HG02973 (cell line): ENCODE data around the gene REEP2.
"Not testable (repeated sequence)": the region's sequence is repeated elsewhere in the genome, so short reads cannot be mapped to it uniquely, and the experiment has no call there.

Experiments
- ATAC-seq: cut with Tn5 transposase; IDR thresholded peaks from one replicate; pipeline ENCODE4 v1.9.1; 2021; ENCODE audit warnings: moderate library complexity; ENCODE audit not compliant: unreplicated experiment

REEP2 gene

DNA sequence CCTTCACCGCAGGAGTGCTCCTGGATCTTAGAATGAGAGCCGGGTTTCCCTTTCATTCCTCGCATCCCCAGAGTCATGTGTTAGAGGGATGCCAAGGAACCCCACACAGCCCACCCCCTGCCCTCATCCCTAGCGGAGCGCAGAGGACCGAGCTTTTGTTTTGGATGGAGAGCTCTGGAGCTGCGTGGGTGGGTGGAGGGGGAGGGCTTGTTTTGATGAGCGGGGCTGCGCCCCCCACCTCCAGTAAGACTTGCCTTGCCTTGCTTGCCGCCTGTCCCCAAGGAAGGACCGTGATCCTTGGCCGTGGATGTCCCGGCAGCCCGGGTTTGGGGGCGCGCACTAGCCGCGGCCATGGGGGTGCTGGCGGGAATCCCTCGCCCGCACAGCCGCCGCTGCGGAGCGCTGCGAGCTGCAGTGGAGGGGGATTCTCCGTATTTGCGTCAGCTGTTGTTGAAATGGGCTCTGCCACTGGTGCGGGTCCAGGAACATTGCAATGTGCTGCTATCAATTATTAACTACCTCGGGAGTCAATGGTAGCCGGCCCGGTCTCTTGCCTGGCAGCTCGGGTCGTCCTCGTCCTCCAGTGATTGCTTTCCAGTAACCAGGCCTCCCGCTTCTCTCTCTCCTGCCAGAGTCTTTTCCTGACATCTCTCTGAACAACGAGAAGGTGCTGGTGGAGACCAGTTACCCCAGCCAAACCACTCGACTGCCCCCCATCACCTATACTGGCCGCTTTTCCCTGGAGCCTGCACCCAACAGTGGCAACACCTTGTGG, 27.5 kb downstream of the REEP2 start:
- no peak for ATAC-seq

DNA sequence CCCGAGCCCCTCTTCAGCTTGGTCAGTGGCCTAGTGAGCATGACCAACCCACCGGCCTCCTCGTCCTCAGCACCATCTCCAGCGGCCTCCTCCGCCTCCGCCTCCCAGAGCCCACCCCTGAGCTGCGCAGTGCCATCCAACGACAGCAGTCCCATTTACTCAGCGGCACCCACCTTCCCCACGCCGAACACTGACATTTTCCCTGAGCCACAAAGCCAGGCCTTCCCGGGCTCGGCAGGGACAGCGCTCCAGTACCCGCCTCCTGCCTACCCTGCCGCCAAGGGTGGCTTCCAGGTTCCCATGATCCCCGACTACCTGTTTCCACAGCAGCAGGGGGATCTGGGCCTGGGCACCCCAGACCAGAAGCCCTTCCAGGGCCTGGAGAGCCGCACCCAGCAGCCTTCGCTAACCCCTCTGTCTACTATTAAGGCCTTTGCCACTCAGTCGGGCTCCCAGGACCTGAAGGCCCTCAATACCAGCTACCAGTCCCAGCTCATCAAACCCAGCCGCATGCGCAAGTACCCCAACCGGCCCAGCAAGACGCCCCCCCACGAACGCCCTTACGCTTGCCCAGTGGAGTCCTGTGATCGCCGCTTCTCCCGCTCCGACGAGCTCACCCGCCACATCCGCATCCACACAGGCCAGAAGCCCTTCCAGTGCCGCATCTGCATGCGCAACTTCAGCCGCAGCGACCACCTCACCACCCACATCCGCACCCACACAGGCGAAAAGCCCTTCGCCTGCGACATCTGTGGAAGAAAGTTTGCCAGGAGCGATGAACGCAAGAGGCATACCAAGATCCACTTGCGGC, 28.2 kb downstream of the REEP2 start:
- ATAC-seq = no peak

DNA sequence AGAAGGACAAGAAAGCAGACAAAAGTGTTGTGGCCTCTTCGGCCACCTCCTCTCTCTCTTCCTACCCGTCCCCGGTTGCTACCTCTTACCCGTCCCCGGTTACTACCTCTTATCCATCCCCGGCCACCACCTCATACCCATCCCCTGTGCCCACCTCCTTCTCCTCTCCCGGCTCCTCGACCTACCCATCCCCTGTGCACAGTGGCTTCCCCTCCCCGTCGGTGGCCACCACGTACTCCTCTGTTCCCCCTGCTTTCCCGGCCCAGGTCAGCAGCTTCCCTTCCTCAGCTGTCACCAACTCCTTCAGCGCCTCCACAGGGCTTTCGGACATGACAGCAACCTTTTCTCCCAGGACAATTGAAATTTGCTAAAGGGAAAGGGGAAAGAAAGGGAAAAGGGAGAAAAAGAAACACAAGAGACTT, 28.9 kb downstream of the REEP2 start:
- ATAC-seq = no peak

DNA sequence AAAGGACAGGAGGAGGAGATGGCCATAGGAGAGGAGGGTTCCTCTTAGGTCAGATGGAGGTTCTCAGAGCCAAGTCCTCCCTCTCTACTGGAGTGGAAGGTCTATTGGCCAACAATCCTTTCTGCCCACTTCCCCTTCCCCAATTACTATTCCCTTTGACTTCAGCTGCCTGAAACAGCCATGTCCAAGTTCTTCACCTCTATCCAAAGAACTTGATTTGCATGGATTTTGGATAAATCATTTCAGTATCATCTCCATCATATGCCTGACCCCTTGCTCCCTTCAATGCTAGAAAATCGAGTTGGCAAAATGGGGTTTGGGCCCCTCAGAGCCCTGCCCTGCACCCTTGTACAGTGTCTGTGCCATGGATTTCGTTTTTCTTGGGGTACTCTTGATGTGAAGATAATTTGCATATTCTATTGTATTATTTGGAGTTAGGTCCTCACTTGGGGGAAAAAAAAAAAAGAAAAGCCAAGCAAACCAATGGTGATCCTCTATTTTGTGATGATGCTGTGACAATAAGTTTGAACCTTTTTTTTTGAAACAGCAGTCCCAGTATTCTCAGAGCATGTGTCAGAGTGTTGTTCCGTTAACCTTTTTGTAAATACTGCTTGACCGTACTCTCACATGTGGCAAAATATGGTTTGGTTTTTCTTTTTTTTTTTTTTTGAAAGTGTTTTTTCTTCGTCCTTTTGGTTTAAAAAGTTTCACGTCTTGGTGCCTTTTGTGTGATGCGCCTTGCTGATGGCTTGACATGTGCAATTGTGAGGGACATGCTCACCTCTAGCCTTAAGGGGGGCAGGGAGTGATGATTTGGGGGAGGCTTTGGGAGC, 29.5 kb downstream of the REEP2 start:
- no peak for ATAC-seq

DNA sequence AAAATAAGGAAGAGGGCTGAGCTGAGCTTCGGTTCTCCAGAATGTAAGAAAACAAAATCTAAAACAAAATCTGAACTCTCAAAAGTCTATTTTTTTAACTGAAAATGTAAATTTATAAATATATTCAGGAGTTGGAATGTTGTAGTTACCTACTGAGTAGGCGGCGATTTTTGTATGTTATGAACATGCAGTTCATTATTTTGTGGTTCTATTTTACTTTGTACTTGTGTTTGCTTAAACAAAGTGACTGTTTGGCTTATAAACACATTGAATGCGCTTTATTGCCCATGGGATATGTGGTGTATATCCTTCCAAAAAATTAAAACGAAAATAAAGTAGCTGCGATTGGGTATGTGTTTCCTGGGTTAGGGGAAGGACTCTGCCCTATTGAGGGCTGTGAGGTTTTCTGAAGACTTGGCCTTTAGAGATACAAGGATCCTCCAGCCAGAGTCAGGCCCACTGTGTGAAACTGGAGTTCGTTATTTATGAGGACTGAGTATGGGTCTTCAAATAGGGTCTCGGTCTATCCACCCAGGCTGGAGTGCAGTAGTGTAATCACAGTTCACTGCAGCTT, 30.2 kb downstream of the REEP2 start:
- no peak for ATAC-seq

DNA sequence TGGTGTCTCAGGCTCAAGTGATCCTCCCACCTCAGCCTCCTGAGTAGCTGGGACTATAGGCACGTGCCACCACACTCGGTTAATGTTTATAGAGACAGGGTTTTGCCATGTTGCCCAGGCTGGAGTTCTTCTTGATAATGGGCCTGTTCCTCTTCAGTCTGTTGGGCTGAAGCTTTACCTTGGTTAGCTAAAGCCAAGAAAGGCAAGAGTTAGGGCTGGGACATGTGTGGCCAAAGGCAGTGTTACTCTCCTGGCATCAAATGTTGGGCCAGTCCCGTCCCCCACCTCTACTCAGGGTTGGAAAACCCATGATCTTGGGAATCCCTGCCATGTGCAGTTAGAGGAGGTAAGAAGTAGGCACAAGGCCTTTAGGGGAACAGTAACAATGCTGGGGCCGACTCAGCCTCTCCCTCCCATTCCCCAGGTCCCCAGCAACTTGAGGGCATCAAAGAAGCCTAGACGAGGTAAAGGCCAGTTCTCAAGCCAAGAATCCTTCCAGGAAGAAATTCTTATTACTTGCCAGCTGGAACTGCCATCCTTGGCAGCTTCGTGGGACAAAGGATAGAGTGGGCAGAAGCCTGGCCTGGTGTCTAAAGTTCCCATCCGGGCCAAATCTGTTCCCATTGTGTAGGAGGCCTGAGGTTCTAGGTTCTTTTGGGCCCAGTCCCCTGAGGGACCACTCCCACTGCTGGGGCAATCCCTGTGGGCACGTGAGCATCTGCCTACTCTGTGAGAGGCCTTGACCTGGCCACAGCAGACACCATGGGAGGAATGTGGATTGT, 30.9 kb downstream of the REEP2 start:
- no peak for ATAC-seq

DNA sequence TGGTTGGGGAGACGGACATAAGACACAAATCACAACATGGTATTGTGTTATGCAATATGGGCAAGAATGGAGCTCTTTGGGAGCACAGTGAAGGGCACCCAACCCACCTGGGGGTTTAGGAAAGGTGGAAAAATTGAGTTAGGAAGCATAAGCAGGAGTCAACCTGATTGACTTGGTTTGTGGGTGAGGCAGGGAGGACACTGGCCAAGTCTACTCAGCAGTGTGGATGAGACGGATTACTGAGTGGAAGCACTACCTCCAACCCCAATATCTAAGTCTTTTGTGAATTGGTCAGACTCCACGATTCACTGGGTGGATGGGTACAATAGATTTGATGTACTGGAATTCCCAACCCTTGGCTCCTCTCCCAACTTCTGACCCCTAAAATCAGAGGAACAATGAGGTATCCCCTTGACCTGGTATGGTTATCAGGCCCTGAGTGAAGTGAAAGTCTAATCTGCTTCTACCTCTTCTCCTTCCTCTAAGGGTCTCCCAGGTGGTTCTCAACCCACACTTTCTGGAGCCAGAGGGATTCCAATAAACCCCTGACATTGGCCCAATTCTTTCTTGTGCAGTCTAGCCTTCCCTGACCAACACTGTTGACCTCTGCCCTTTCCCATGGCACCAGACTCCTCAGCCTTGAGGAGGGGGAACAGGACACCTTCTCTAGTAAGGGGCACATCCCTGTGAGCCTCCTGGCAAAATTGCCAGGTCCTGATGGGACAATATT, 31.6 kb downstream of the REEP2 start:
- ATAC-seq = no peak

DNA sequence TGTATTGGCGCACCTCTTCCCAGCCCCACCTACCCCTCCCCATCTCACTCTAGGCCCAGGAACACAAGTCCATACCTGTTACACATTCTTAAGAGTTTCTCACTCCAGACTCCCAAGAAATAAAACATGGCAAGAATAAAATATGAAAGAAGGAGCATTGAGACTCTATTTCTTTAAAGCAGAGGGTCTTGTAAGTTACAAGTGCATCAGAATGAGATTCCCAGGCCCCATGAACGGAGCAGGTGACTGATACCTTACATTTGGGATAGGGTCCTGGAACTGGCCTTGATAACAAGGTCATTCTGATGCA, 32.1 kb downstream of the REEP2 start:
- no peak for ATAC-seq

DNA sequence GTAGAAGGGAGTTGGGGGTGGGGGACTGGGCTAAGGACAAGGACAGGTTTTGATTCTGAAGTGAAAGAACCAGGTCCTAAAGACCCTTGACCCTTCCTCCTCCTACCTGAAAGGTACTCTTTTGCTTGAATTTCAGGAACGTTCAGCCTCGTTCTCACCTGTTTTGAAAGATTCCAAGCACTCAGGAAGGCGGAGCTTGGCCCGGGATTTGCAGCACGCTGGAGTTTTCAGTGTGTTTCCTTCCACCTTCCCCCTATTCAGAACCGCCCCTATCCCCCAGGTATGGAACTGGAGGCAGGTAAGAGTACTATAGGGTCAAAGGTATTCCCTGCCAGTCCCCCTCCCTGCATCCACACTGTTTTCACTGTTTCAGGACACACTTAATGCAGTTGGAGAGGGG, 33.5 kb downstream of the REEP2 start:
- ATAC-seq = no peak

DNA sequence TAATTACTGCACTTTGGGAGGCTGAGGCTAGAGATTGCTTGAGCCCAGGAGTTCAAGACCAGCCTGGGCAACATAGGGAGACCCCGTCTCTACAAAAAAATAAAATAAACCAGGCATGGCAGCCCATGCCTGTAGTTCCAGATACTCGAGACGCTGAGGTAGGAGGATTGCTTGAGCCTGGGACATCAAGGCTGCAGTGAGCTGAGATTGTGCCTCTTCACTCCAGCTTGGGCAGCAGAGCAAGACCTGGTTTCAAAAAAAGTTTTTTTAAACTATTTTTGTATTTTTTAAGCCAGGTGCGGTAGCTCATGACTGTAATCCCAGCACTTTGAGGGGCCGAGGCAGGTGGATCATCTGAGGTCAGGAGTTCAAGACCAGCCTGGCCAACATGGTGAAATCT, 34.3 kb downstream of the REEP2 start:
- not testable (repeated sequence) for ATAC-seq

DNA sequence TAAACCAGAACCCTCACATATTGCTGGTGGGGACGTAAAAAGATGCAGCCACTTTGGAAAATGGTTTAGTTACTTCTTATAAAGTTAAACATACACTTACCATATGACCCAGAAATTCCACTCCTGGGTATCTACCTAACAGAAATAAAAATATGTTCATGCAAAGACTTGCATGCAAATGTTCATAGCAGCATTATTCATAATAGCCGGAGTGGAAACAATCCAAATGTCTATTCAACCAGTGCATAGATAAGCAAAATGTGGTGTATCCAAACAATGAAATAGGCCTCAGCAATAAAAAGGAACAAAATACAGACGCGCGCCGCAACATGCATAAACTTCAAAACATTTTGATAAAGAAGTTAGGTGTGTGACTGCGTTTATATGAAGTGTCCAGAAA, 38.1 kb downstream of the REEP2 start:
- ATAC-seq = no peak

DNA sequence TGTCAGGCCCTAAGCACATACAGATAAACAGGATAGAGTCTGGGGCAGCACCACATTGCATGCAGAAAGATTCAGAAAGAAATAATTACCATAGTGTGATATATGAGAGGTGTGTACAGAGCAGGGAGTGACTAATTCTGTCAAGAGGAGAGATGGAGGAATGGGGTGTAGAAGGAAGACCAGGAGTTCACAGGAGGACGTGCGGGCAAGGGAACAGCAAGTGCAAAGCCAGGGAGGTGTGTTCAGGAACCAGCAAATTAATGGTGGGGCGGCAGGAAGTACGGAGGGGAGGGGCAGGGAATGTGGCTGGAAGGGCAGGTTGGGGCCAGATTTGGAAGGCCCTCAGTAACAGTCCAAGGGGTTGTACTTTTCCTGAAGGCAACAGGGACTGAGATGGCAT, 43.8 kb downstream of the REEP2 start:
- no peak for ATAC-seq

DNA sequence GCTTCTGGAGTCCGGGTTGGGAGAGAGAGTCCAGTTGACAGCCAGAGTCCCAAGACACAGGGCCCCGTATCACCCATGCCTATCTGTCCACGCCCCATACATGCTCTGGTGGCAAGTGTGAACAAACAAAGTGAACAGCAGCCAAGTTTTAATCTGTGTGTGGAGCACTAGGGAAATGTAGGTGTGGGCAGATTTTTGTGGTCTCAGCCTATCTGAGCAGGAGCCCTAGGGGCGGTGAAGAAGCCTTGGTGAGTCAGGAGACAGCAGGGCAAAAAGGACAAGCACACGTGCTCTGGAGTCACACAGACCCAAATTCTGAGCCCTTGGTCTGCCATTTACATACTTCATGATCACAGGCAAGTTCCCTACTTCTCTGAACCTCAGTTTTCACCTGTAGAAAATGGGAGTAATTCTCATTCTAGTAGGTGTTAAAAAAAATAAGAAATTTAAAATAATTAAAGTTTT, 49.7 kb downstream of the REEP2 start:
- ATAC-seq = no peak

DNA sequence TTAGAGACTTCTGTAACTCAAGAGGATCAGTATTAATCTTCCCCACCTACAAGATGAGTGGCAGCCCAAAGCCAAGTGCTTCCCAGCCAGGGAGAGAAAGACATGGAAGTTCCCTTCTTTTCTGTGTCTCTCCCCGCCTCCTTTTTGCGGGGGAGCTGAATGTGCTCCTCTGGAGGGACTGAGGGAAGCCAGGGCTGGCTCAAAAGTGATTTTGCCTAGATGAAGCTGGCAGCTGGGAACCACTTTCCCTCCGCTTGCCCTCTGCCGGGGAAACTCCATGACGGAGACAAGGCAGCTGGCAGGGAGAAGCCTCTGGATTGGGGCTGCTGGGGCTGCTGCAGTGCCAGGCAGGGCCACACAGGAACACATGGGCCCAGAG, 50.8 kb downstream of the REEP2 start:
- no peak for ATAC-seq

DNA sequence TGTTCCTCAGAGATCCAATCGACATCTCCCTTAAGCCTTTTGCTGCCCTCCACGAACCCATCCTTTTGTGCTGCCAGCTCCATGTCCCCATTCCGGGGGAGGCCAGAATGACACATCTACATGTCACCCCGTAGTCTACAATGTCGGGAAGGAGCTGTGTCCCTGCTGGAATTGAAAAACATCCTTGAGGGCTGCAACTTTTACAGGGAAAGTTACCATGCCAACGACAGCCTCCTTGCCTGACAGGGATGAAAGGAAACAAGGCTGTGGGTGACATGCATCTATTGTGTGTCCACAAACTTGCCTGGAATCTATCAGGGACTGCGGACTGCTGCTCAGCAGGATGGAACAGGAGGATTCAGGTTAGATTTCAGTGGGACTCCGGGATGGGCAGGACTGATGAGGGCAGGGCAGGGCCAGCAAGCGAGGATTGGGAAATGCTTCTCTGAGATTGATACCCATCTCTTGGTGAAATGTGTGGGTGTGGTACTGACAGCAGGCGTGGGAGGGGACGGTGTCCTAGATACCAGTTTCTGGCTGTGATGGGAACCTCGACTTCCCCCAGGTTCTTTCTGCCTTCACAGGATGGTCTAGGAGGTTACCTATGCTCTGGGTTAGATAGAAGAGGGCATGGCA, 51.9 kb downstream of the REEP2 start:
- no peak for ATAC-seq

DNA sequence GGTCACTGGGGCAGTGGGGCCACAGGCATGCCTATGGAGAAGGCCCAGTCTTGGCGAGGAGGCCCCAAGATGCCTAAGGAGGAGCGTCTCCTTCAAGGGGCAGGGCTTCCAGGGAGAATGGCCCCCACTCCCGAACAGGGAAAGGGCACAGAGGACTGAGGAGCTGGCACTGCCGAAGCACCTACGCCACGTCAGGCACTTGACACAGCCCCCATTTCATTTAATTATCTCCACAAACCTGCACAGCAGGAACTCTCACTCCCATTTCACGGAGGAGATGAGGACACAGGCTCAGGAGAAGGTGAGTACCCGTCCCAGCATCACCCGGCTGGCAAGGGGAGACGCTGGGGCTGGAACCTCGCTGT, 52.4 kb downstream of the REEP2 start:
- ATAC-seq = no peak

DNA sequence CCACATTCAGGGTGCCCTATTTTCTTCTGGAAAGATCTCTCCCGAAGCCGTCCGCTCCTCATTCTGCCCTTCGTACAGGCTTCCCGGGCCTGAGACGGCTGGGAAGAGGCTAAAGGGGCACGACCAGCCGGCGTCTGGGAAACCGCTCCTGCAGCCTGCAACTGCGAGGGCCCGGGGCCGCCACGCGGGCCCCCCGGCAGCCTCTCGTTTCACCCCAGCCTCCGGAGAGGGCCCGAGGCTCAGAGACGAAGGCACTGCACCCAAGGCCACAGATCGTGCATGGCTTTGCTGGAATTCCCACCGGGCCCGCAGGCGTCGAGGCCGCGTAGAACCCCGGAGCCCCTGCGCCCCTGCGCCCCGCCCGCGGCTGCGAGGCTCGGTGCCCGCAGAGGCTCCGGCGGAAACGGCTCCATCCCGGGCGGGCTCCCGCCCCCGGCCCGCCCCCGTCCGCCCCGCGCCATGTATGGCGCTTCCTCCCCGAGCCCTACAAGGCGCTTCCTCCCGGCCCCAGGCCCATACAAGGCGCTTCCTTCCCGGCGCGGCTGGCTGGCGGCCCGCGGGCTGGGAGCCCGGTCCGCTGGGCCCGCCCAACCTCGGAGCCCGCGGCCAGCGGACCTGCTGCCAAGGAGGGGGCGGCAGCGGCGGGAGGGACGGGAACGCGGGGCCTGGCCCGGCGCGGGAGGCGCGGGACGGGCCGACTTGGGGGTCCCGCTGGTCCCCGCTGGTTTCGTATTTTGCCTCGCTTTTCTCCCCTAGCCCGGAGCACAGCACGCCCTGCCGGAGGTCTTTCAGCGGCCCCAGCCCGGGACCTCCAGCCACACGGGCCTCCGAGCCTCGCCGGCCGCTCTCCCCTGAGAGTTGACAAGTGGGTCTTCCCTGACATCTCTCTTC, 53.1 kb downstream of the REEP2 start:
- peak; percentile 92 for ATAC-seq

DNA sequence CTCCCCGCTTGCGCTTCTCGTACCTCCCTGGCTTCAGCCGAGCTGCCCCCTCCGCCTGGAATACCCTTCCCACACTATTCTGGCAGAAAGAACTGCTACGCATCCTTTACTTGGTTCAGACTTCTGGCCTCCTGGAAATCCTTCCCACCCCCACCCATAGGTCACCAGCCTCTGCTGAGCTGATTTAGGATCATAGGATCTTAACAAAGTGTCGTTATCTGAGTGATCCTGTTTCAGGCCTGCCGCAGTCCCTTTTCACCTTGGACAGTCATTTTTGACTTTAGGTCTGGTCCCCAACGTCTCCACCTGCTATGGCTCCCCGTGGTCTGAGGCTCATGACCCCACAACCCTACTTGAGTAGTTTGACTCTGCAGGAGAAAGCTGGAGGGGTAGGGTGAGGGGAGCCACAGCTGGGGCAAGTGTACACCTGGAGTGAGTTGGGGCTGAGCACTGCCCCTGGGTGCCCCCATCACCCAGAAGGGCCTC, 53.7 kb downstream of the REEP2 start:
- ATAC-seq = no peak
